Inflammatory macrophage treated with lipopolysaccharide for 1 hour (primary cell): Measurements from ENCODE around the gene SELENOI.
"Not testable (repeated sequence)": the region's sequence is repeated elsewhere in the genome, so short reads cannot be mapped to it uniquely, and the experiment has no call there.

Experiments
- DNase-seq, 2 donors: peaks; one replicate each; pipeline ENCODE4 v3.0.0-alpha.2; 2020 to 2022

SELENOI gene

GRCh38 chr2:26345545-26346453 lies at the start of gene SELENOI:
TSS of gene SELENOI (plus strand) at chr2:26346143. CDS start at chr2:26346233, 90 bp downstream.
- peak; percentile 99 to 100 for DNase-seq

- DNase-seq: no peak
These were observed 48.9 kb upstream of the SELENOI start for GRCh38 chr2:26297061-26297460.

- no peak for DNase-seq
These were observed 47.7 kb upstream of the SELENOI start for GRCh38 chr2:26298286-26298637.

- DNase-seq: peak; percentile 27 to 47
These were observed 47.1 kb upstream of the SELENOI start for GRCh38 chr2:26298638-26299393.

- DNase-seq: peak; percentile 52 to 58
These were observed 46.4 kb upstream of the SELENOI start for GRCh38 chr2:26299471-26300101.

- peak; percentile 26 to 43 for DNase-seq
These were observed 45.6 kb upstream of the SELENOI start for GRCh38 chr2:26300234-26300925.

GRCh38 chr2:26302846-26303245 lies 43.1 kb upstream of the SELENOI start:
- DNase-seq: no peak

GRCh38 chr2:26305094-26305493 lies 40.8 kb upstream of the SELENOI start:
- DNase-seq: not testable (repeated sequence)

GRCh38 chr2:26305540-26305939 lies 40.4 kb upstream of the SELENOI start:
- no peak for DNase-seq

GRCh38 chr2:26309921-26310320 lies 36.0 kb upstream of the SELENOI start:
- DNase-seq: no peak

- no peak for DNase-seq
These were observed 33.5 kb upstream of the SELENOI start for GRCh38 chr2:26312471-26312870.

GRCh38 chr2:26313446-26313845 lies 32.5 kb upstream of the SELENOI start:
- no peak for DNase-seq

- no peak for DNase-seq
These were observed 31.7 kb upstream of the SELENOI start for GRCh38 chr2:26314243-26314642.

GRCh38 chr2:26316041-26316440 lies 29.9 kb upstream of the SELENOI start:
- no peak for DNase-seq

GRCh38 chr2:26316845-26317244 lies 29.1 kb upstream of the SELENOI start:
- DNase-seq: no peak

GRCh38 chr2:26317377-26318105 lies 28.4 kb upstream of the SELENOI start:
- DNase-seq: no peak

GRCh38 chr2:26318950-26319349 lies 27.0 kb upstream of the SELENOI start:
- DNase-seq: no peak

GRCh38 chr2:26324479-26324878 lies 21.5 kb upstream of the SELENOI start:
- DNase-seq: not testable (repeated sequence)

GRCh38 chr2:26324903-26325302 lies 21.0 kb upstream of the SELENOI start:
- DNase-seq: no peak

- no peak for DNase-seq
These were observed 20.1 kb upstream of the SELENOI start for GRCh38 chr2:26325851-26326250.

GRCh38 chr2:26326514-26326913 lies 19.4 kb upstream of the SELENOI start:
- DNase-seq: no peak
